ENCODE results near the gene CYP4F22. TPM values are rescaled to one million over a fixed set of nuclear protein-coding genes. Genes with fewer than 3 reads are reported as not detected.
A peak's percentile ranks its signal among the peaks of the same experiment; 100 is the strongest.
"Not testable (repeated sequence)": the region's sequence is repeated elsewhere in the genome, so short reads cannot be mapped to it uniquely, and the experiment has no call there.

The CYP4F22 gene
- total RNA-seq, 2 donors from 2014 or later: 0.24 to 0.86 TPM

- peaks cover 9 to 17% of the 10 kb centered on the region in 2 donors for H3K4me1 Mint-ChIP-seq (ENCODE audit: low read depth in 2 of 2)
- H3K36me3 Mint-ChIP-seq: no peaks in the 10 kb centered on the region
- H3K27ac Mint-ChIP-seq: no peak overlapping the region
- ATAC-seq (no peak), DNase-seq (ENCODE audit: low spot score) (no peak)
- peak overlapping the region; percentile 69 for H3K4me3 Mint-ChIP-seq
- peaks cover 8 to 11% of the 10 kb centered on the region in 2 donors for H3K27me3 Mint-ChIP-seq
- H3K9me3 Mint-ChIP-seq: no peaks in the 10 kb centered on the region
Observed at GRCh38 chr19:15507068-15508034, 974 bp upstream of the CYP4F22 start.

GRCh38 chr19:15511671-15512424, 3.5 kb downstream of the CYP4F22 start:
- no peak overlapping the region for H3K4me3 Mint-ChIP-seq
- peaks cover 8 to 11% of the 10 kb centered on the region in 2 donors for H3K27me3 Mint-ChIP-seq
- no peaks in the 10 kb centered on the region for H3K9me3 Mint-ChIP-seq
- H3K36me3 Mint-ChIP-seq: peaks cover 5% of the 10 kb centered on the region
- no peak overlapping the region for H3K27ac Mint-ChIP-seq
- DNase-seq (ENCODE audit: low spot score): peak; percentile 31
- ATAC-seq: no peak
- H3K4me1 Mint-ChIP-seq (ENCODE audit: low read depth in 2 of 2): peaks cover 21 to 26% of the 10 kb centered on the region in 2 donors

GRCh38 chr19:15515227-15515625, 6.9 kb downstream of the CYP4F22 start:
- ATAC-seq: peak in 1 of 2 donors; percentile 46
- Mint-ChIP-seq H3K4me3 (peak overlapping the region; percentile 74), H3K27ac (peak overlapping the region; percentile 84 to 89), H3K4me1 (ENCODE audit: low read depth in 2 of 2) (peaks cover 16 to 19% of the 10 kb centered on the region in 2 donors)
- not testable (repeated sequence) for H3K36me3 Mint-ChIP-seq; H3K9me3 Mint-ChIP-seq; DNase-seq (ENCODE audit: low spot score); H3K27me3 Mint-ChIP-seq

GRCh38 chr19:15516363-15516762, 8.0 kb downstream of the CYP4F22 start:
- ATAC-seq: no peak
- peaks cover 16 to 19% of the 10 kb centered on the region in 2 donors for H3K4me1 Mint-ChIP-seq (ENCODE audit: low read depth in 2 of 2)
- H3K27ac Mint-ChIP-seq: peak overlapping the region in 1 of 2 donors; percentile 26
- no peak for DNase-seq (ENCODE audit: low spot score)
- H3K36me3 Mint-ChIP-seq: peaks cover 9% of the 10 kb centered on the region
- H3K9me3 Mint-ChIP-seq: no peaks in the 10 kb centered on the region
- peak overlapping the region; percentile 27 for H3K4me3 Mint-ChIP-seq
- no peaks in the 10 kb centered on the region for H3K27me3 Mint-ChIP-seq

GRCh38 chr19:15517778-15518177, 9.5 kb downstream of the CYP4F22 start:
- no peak overlapping the region for H3K4me3 Mint-ChIP-seq
- peaks cover 9% of the 10 kb centered on the region for H3K36me3 Mint-ChIP-seq
- H3K27ac Mint-ChIP-seq: no peak overlapping the region
- H3K9me3 Mint-ChIP-seq: no peaks in the 10 kb centered on the region
- peaks cover 16 to 19% of the 10 kb centered on the region in 2 donors for H3K4me1 Mint-ChIP-seq (ENCODE audit: low read depth in 2 of 2)
- no peaks in the 10 kb centered on the region for H3K27me3 Mint-ChIP-seq
- DNase-seq (ENCODE audit: low spot score) (no peak), ATAC-seq (no peak)

GRCh38 chr19:15519433-15519976, 11.2 kb downstream of the CYP4F22 start:
- H3K36me3 Mint-ChIP-seq: peaks cover 9% of the 10 kb centered on the region
- no peak overlapping the region for H3K27ac Mint-ChIP-seq
- ATAC-seq (no peak), DNase-seq (ENCODE audit: low spot score) (no peak)
- no peaks in the 10 kb centered on the region for H3K27me3 Mint-ChIP-seq
- H3K9me3 Mint-ChIP-seq: no peaks in the 10 kb centered on the region
- no peak overlapping the region for H3K4me3 Mint-ChIP-seq
- peaks cover 13 to 19% of the 10 kb centered on the region in 2 donors for H3K4me1 Mint-ChIP-seq (ENCODE audit: low read depth in 2 of 2)

- Mint-ChIP-seq H3K27ac (no peak overlapping the region), H3K36me3 (no peaks in the 10 kb centered on the region), H3K4me1 (ENCODE audit: low read depth in 2 of 2) (peaks cover 0 to 4% of the 10 kb centered on the region in 2 donors), H3K9me3 (no peaks in the 10 kb centered on the region), H3K27me3 (no peaks in the 10 kb centered on the region), H3K4me3 (no peak overlapping the region)
- ATAC-seq (no peak), DNase-seq (ENCODE audit: low spot score) (no peak)
Observed at GRCh38 chr19:15524781-15525180, 16.5 kb downstream of the CYP4F22 start.

- H3K4me3 Mint-ChIP-seq: no peak overlapping the region
- DNase-seq (ENCODE audit: low spot score) (no peak), ATAC-seq (no peak)
- H3K36me3 Mint-ChIP-seq: no peaks in the 10 kb centered on the region
- H3K27me3 Mint-ChIP-seq: no peaks in the 10 kb centered on the region
- H3K9me3 Mint-ChIP-seq: no peaks in the 10 kb centered on the region
- no peak overlapping the region for H3K27ac Mint-ChIP-seq
- peaks cover 0 to 4% of the 10 kb centered on the region in 2 donors for H3K4me1 Mint-ChIP-seq (ENCODE audit: low read depth in 2 of 2)
Observed at GRCh38 chr19:15525291-15525690, 17.0 kb downstream of the CYP4F22 start.

- Mint-ChIP-seq H3K4me3 (no peak overlapping the region), H3K36me3 (no peaks in the 10 kb centered on the region), H3K27me3 (no peaks in the 10 kb centered on the region), H3K4me1 (ENCODE audit: low read depth in 2 of 2) (peaks cover 0 to 4% of the 10 kb centered on the region in 2 donors), H3K9me3 (no peaks in the 10 kb centered on the region), H3K27ac (no peak overlapping the region)
- DNase-seq (ENCODE audit: low spot score): no peak
- ATAC-seq: no peak
Observed at GRCh38 chr19:15526408-15526807, 18.1 kb downstream of the CYP4F22 start.

GRCh38 chr19:15527705-15528104, 19.4 kb downstream of the CYP4F22 start:
- Mint-ChIP-seq H3K36me3 (no peaks in the 10 kb centered on the region), H3K9me3 (no peaks in the 10 kb centered on the region), H3K27me3 (no peaks in the 10 kb centered on the region), H3K27ac (no peak overlapping the region), H3K4me1 (ENCODE audit: low read depth in 2 of 2) (peaks cover 7 to 11% of the 10 kb centered on the region in 2 donors), H3K4me3 (no peak overlapping the region)
- ATAC-seq: no peak
- DNase-seq (ENCODE audit: low spot score): no peak

- ATAC-seq (no peak), DNase-seq (ENCODE audit: low spot score) (no peak)
- Mint-ChIP-seq H3K4me1 (ENCODE audit: low read depth in 2 of 2) (peaks cover 15 to 19% of the 10 kb centered on the region in 2 donors), H3K27me3 (no peaks in the 10 kb centered on the region), H3K9me3 (no peaks in the 10 kb centered on the region), H3K27ac (no peak overlapping the region), H3K4me3 (no peak overlapping the region), H3K36me3 (no peaks in the 10 kb centered on the region)
Observed at GRCh38 chr19:15529774-15530372, 21.5 kb downstream of the CYP4F22 start.

- no peak for DNase-seq (ENCODE audit: low spot score)
- Mint-ChIP-seq H3K4me1 (ENCODE audit: low read depth in 2 of 2) (peaks cover 15 to 33% of the 10 kb centered on the region in 2 donors), H3K27ac (peak overlapping the region; percentile 57), H3K9me3 (no peaks in the 10 kb centered on the region), H3K27me3 (no peaks in the 10 kb centered on the region), H3K36me3 (no peaks in the 10 kb centered on the region), H3K4me3 (peak overlapping the region; percentile 32)
- peak in 1 of 2 donors; percentile 62 for ATAC-seq
Observed at GRCh38 chr19:15532779-15533521, 24.6 kb downstream of the CYP4F22 start.

GRCh38 chr19:15533522-15533830, 25.2 kb downstream of the CYP4F22 start:
- not testable (repeated sequence) for ATAC-seq, H3K4me3 Mint-ChIP-seq
- peak overlapping the region; percentile 57 for H3K27ac Mint-ChIP-seq

More at GRCh38 chr19:15533522-15533830, 25.2 kb downstream of the CYP4F22 start:
- H3K36me3 Mint-ChIP-seq; H3K9me3 Mint-ChIP-seq; H3K27me3 Mint-ChIP-seq; DNase-seq (ENCODE audit: low spot score): not testable (repeated sequence)
- peaks cover 15 to 33% of the 10 kb centered on the region in 2 donors for H3K4me1 Mint-ChIP-seq (ENCODE audit: low read depth in 2 of 2)

Measured in natural killer cell treated with Interleukin-12 subunit alpha and Interleukin-12 subunit beta and Interleukin-15 and Interleukin-18, amount 100 ng/mL, for 72 hours (primary cell).